ENCODE results near the gene WWOX. TPM values are rescaled to one million over a fixed set of nuclear protein-coding genes. Genes with fewer than 3 reads are reported as not detected.

The WWOX gene
- total and polyA plus RNA-seq, 4 donors: 5.4 to 61.5 (median 18.4) TPM

DNA sequence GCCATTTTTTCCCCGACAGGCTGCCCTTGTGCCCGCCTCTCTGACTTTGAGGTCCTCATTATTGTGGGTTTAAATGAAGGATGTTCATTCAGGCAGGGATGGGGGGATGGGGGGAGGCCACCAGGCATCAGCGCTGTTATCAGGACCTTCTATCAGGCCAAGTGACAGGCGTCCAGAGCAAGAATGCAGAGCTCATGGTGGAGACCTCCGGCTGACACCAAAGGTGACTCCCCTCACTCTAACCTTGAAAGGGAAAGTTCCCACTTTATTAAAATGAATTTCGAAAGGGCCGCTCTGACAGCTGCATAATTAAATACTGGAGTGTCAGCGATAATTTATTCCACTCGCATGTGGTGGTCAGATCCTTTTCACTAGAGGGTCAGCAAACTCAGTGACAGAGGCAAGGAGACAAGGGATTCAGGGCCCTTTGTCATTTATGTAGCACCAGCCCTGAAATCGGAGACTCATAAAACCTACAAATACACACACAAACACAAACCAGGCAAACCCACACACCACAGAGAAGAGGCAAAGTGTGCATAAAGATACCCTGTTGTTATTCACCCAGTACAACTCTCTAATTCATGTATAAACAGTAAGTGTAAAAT lies 1065.0 kb downstream of the WWOX start:
- H3K4me3 ChIP-seq: no peak overlapping the region
- DNase-seq (no peak), ATAC-seq (ENCODE audit: insufficient read depth, low FRiP score) (no peak)
- no peaks in the 10 kb centered on the region for H3K27me3 ChIP-seq (ENCODE audit: control insufficient read depth in 3 of 3, insufficient read depth in 3 of 3, low read length in 2 of 3)
- H3K4me1 ChIP-seq (ENCODE audit: control insufficient read depth in 5 of 5, insufficient read depth in 5 of 5, low read length in 5 of 5): peaks cover 0 to 20% (median 2%) of the 10 kb centered on the region in 5 donors
- TF ChIP-seq, protein P1, sequence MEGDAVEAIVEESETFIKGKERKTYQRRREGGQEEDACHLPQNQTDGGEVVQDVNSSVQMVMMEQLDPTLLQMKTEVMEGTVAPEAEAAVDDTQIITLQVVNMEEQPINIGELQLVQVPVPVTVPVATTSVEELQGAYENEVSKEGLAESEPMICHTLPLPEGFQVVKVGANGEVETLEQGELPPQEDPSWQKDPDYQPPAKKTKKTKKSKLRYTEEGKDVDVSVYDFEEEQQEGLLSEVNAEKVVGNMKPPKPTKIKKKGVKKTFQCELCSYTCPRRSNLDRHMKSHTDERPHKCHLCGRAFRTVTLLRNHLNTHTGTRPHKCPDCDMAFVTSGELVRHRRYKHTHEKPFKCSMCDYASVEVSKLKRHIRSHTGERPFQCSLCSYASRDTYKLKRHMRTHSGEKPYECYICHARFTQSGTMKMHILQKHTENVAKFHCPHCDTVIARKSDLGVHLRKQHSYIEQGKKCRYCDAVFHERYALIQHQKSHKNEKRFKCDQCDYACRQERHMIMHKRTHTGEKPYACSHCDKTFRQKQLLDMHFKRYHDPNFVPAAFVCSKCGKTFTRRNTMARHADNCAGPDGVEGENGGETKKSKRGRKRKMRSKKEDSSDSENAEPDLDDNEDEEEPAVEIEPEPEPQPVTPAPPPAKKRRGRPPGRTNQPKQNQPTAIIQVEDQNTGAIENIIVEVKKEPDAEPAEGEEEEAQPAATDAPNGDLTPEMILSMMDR (IDR thresholded peaks at IDR 0.05; ENCODE audit: control extremely low read depth, extremely low read depth): no peak
- WGBS, 2 donors: 79 to 88% methylated on average over 10 of the region's 10 CpGs
- no peak overlapping the region for H3K27ac ChIP-seq (ENCODE audit: low read depth in 1 of 2, low read length in 1 of 2)
- H3K9ac ChIP-seq (ENCODE audit: insufficient read depth in 1 of 2, low read length in 2 of 2): no peak overlapping the region
- no peaks in the 10 kb centered on the region for H3K36me3 ChIP-seq (ENCODE audit: control insufficient read depth in 4 of 4, insufficient read depth in 4 of 4, low read length in 4 of 4)
- H3K9me3 ChIP-seq (ENCODE audit: control insufficient read depth in 4 of 4, insufficient read depth in 3 of 4, low read length in 3 of 4): peaks cover 0 to 4% (median 1%) of the 10 kb centered on the region in 4 donors

DNA sequence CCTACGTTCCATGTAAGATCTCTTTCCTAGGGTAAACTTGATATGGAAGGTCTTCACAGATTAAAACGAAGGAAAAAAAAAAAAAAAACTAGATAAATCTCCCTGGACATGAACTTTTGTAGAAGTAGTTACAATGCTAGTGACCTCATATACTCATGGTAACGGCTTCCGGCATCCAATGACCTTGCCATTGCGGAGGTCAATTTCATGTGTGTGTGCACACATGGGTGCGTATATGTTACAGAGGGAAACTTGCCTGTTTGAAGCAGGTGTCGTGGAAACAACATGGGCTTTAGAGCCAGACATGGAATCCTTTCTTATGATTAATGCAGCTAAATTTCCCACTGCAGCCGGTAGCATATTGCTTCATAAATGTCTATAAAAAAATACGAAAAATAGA lies 1065.6 kb downstream of the WWOX start:
- H3K4me3 ChIP-seq: no peak overlapping the region
- peaks cover 0 to 4% (median 1%) of the 10 kb centered on the region in 4 donors for H3K9me3 ChIP-seq (ENCODE audit: control insufficient read depth in 4 of 4, insufficient read depth in 3 of 4, low read length in 3 of 4)
- H3K4me1 ChIP-seq (ENCODE audit: control insufficient read depth in 5 of 5, insufficient read depth in 5 of 5, low read length in 5 of 5): peaks cover 0 to 20% (median 2%) of the 10 kb centered on the region in 5 donors
- WGBS, 2 donors: 89 to 94% methylated on average over 9 of the region's 9 CpGs
- ATAC-seq (ENCODE audit: insufficient read depth, low FRiP score): no peak
- H3K36me3 ChIP-seq (ENCODE audit: control insufficient read depth in 4 of 4, insufficient read depth in 4 of 4, low read length in 4 of 4): no peaks in the 10 kb centered on the region
- no peak overlapping the region for H3K9ac ChIP-seq (ENCODE audit: insufficient read depth in 1 of 2, low read length in 2 of 2)
- H3K27me3 ChIP-seq (ENCODE audit: control insufficient read depth in 3 of 3, insufficient read depth in 3 of 3, low read length in 2 of 3): no peaks in the 10 kb centered on the region
- TF ChIP-seq, protein P1 (IDR thresholded peaks at IDR 0.05; ENCODE audit: control extremely low read depth, extremely low read depth): no peak
- no peak overlapping the region for H3K27ac ChIP-seq (ENCODE audit: low read depth in 1 of 2, low read length in 1 of 2)
- no peak for DNase-seq

GRCh38 chr16:79165506-79165905 lies 1066.1 kb downstream of the WWOX start:
- Histone ChIP-seq H3K36me3 (ENCODE audit: control insufficient read depth in 4 of 4, insufficient read depth in 4 of 4, low read length in 4 of 4) (no peaks in the 10 kb centered on the region), H3K4me3 (no peak overlapping the region), H3K4me1 (ENCODE audit: control insufficient read depth in 5 of 5, insufficient read depth in 5 of 5, low read length in 5 of 5) (peaks cover 0 to 20% (median 2%) of the 10 kb centered on the region in 5 donors), H3K9ac (ENCODE audit: insufficient read depth in 1 of 2, low read length in 2 of 2) (no peak overlapping the region), H3K9me3 (ENCODE audit: control insufficient read depth in 4 of 4, insufficient read depth in 3 of 4, low read length in 3 of 4) (peaks cover 0 to 4% (median 1%) of the 10 kb centered on the region in 4 donors), H3K27me3 (ENCODE audit: control insufficient read depth in 3 of 3, insufficient read depth in 3 of 3, low read length in 2 of 3) (no peaks in the 10 kb centered on the region), H3K27ac (ENCODE audit: low read depth in 1 of 2, low read length in 1 of 2) (no peak overlapping the region)
- ATAC-seq (ENCODE audit: insufficient read depth, low FRiP score): no peak
- 87 to 94% methylated on average over 9 of the region's 9 CpGs for WGBS, 2 donors
- peak in 1 of 3 donors; percentile 36 for DNase-seq
- TF ChIP-seq, protein P1 (IDR thresholded peaks at IDR 0.05; ENCODE audit: control extremely low read depth, extremely low read depth): no peak

DNA sequence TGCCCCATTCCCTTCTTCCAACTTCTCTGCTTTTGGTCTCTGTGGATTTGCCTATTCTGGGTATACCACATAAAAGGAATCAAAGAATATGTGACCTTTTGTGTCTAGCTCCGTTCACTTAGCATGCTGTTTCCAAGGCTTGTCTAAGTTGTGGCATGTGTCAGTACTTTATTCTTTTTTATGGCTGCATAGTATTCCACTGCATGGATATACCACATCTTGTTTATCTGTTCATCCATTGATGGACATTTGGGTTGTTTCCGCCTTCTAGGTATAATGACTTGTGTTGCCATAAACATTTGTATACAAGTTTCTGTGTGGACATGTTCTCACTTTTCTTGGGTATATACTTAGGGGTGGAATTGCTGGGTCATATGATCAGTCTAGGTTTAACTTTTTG lies 1068.4 kb downstream of the WWOX start:
- 97% methylated on average over 2 of the region's 2 CpGs for WGBS, 2 donors
- H3K4me3 ChIP-seq: no peak overlapping the region
- no peak for ATAC-seq (ENCODE audit: insufficient read depth, low FRiP score)
- H3K27ac ChIP-seq (ENCODE audit: low read depth in 1 of 2, low read length in 1 of 2): no peak overlapping the region
- H3K9me3 ChIP-seq (ENCODE audit: control insufficient read depth in 4 of 4, insufficient read depth in 3 of 4, low read length in 3 of 4): peaks cover 0 to 4% (median 1%) of the 10 kb centered on the region in 4 donors
- no peak overlapping the region for H3K9ac ChIP-seq (ENCODE audit: insufficient read depth in 1 of 2, low read length in 2 of 2)
- TF ChIP-seq, protein P1 (IDR thresholded peaks at IDR 0.05; ENCODE audit: control extremely low read depth, extremely low read depth): no peak
- DNase-seq: no peak
- H3K36me3 ChIP-seq (ENCODE audit: control insufficient read depth in 4 of 4, insufficient read depth in 4 of 4, low read length in 4 of 4): no peaks in the 10 kb centered on the region
- peaks cover 0 to 24% (median 0%) of the 10 kb centered on the region in 5 donors for H3K4me1 ChIP-seq (ENCODE audit: control insufficient read depth in 5 of 5, insufficient read depth in 5 of 5, low read length in 5 of 5)
- H3K27me3 ChIP-seq (ENCODE audit: control insufficient read depth in 3 of 3, insufficient read depth in 3 of 3, low read length in 2 of 3): no peaks in the 10 kb centered on the region
